ENCODE results near the gene ZNF580. TPM values are rescaled to one million over a fixed set of nuclear protein-coding genes. Genes with fewer than 3 reads are reported as not detected.

ZNF580 gene
- total RNA-seq, 1 experiment from 2014 or later = 38.5 TPM

GRCh38 chr19:55674459-55674840 lies 33.6 kb downstream of the ZNF580 start:
- Mint-ChIP-seq H3K27ac (ENCODE audit: unreplicated experiment) (peak overlapping the region; percentile 92), H3K4me3 (ENCODE audit: unreplicated experiment) (peak overlapping the region; percentile 94), H3K9me3 (ENCODE audit: unreplicated experiment) (no peaks in the 10 kb centered on the region), H3K36me3 (ENCODE audit: insufficient read depth, unreplicated experiment) (peaks cover 94% of the 10 kb centered on the region), H3K27me3 (ENCODE audit: insufficient read depth, unreplicated experiment) (no peaks in the 10 kb centered on the region), H3K4me1 (ENCODE audit: low read depth, unreplicated experiment) (peaks cover 52% of the 10 kb centered on the region)
- H3K36me3 ChIP-seq (ENCODE audit: control insufficient read depth, insufficient read depth, low read length) = peaks cover 10% of the 10 kb centered on the region
- H3K4me1 ChIP-seq = peaks cover 30% of the 10 kb centered on the region
- TSS peak; percentile 57 for BruUV-seq (replicated peaks)
- ChIA-PET CTCF (no interaction called here), POLR2A (interaction anchor here (0.7 kb wide), 1 partner anchor 19 kb away, joined by 8 read pairs; the partner anchor contains the start of gene U2AF2)
- peak overlapping the region; percentile 76 for H3K4me3 ChIP-seq (ENCODE audit: low read depth, low read length)
- intact Hi-C loops (cut with micrococcal nuclease; ENCODE audit: unreplicated experiment) = loop anchor here (2.0 kb wide), 1 partner anchor 20 kb away; the partner anchor contains the start of gene U2AF2
- no peak for DNase-seq
- H3K9me3 ChIP-seq = no peaks in the 10 kb centered on the region
- no peaks in the 10 kb centered on the region for H3K27me3 ChIP-seq (replicated peaks; ENCODE audit: control insufficient read depth, insufficient read depth, low read length)
- TF ChIP-seq CTCF (IDR thresholded peaks at IDR 0.05; ENCODE audit: insufficient read depth in 1 of 2, low read depth in 1 of 2, low read length in 1 of 2, severe bottlenecking in 1 of 2, unreplicated experiment in 1 of 2) = no peak

- ChIA-PET CTCF (no interaction called here), POLR2A (interaction anchor here (0.5 to 0.7 kb wide), 2 partner anchors 8 to 20 kb away, joined by 3 to 8 read pairs; partner anchors contain the start of gene U2AF2)
- intact Hi-C loops (cut with micrococcal nuclease; ENCODE audit: unreplicated experiment) = loop anchor here (2.0 kb wide), 1 partner anchor 20 kb away; the partner anchor contains the start of gene U2AF2
- Histone ChIP-seq H3K36me3 (ENCODE audit: control insufficient read depth, insufficient read depth, low read length) (peaks cover 5% of the 10 kb centered on the region), H3K4me3 (ENCODE audit: low read depth, low read length) (peak within 1 kb of the TSS; percentile 76), H3K9me3 (no peaks in the 10 kb centered on the region), H3K4me1 (peaks cover 30% of the 10 kb centered on the region), H3K27me3 (replicated peaks; ENCODE audit: control insufficient read depth, insufficient read depth, low read length) (no peaks in the 10 kb centered on the region)
- Mint-ChIP-seq H3K4me1 (ENCODE audit: low read depth, unreplicated experiment) (peaks cover 47% of the 10 kb centered on the region), H3K9me3 (ENCODE audit: unreplicated experiment) (no peaks in the 10 kb centered on the region), H3K4me3 (ENCODE audit: unreplicated experiment) (peak within 1 kb of the TSS; percentile 94), H3K36me3 (ENCODE audit: insufficient read depth, unreplicated experiment) (peaks cover 92% of the 10 kb centered on the region), H3K27ac (ENCODE audit: unreplicated experiment) (peak within 1 kb of the TSS; percentile 92), H3K27me3 (ENCODE audit: insufficient read depth, unreplicated experiment) (no peaks in the 10 kb centered on the region)
- DNase-seq = peak; percentile 98
- no TSS peak for BruUV-seq (replicated peaks)
- no peak for TF ChIP-seq CTCF (IDR thresholded peaks at IDR 0.05; ENCODE audit: insufficient read depth in 1 of 2, low read depth in 1 of 2, low read length in 1 of 2, severe bottlenecking in 1 of 2, unreplicated experiment in 1 of 2)
Observed at GRCh38 chr19:55674841-55675660, 34.2 kb downstream of the ZNF580 start, which contains the start of gene EPN1. Gene EPN1, plus strand, starts transcription at chr19:55675226. Its CDS starts 3,402 bp downstream, at chr19:55678628.

- POLR2A ChIA-PET = interaction anchor here (0.5 kb wide), 1 partner anchor 8 kb away, joined by 3 read pairs; no protein-coding TSS in a partner anchor
Observed at GRCh38 chr19:55675661-55676354, 35.0 kb downstream of the ZNF580 start.

More at GRCh38 chr19:55675661-55676354, 35.0 kb downstream of the ZNF580 start:
- intact Hi-C loops (cut with micrococcal nuclease; ENCODE audit: unreplicated experiment) = loop anchor here (2.0 kb wide), 1 partner anchor 21 kb away; the partner anchor contains the start of gene U2AF2
- H3K4me3 Mint-ChIP-seq (ENCODE audit: unreplicated experiment) = peak overlapping the region; percentile 94
- H3K9me3 Mint-ChIP-seq (ENCODE audit: unreplicated experiment) = no peaks in the 10 kb centered on the region
- CTCF ChIA-PET = no interaction called here
- DNase-seq = no peak
- Histone ChIP-seq H3K36me3 (ENCODE audit: control insufficient read depth, insufficient read depth, low read length) (peaks cover 5% of the 10 kb centered on the region; the same call in 1 of the 2 replicates), H3K9me3 (no peaks in the 10 kb centered on the region), H3K4me3 (ENCODE audit: low read depth, low read length) (peak overlapping the region; percentile 76), H3K4me1 (peaks cover 30% of the 10 kb centered on the region), H3K27me3 (replicated peaks; ENCODE audit: control insufficient read depth, insufficient read depth, low read length) (no peaks in the 10 kb centered on the region)
- H3K27me3 Mint-ChIP-seq (ENCODE audit: insufficient read depth, unreplicated experiment) = no peaks in the 10 kb centered on the region
- H3K36me3 Mint-ChIP-seq (ENCODE audit: insufficient read depth, unreplicated experiment) = peaks cover 91% of the 10 kb centered on the region
- BruUV-seq (replicated peaks) = no TSS peak
- peak overlapping the region; percentile 92 for H3K27ac Mint-ChIP-seq (ENCODE audit: unreplicated experiment)
- no peak for TF ChIP-seq CTCF (IDR thresholded peaks at IDR 0.05; ENCODE audit: insufficient read depth in 1 of 2, low read depth in 1 of 2, low read length in 1 of 2, severe bottlenecking in 1 of 2, unreplicated experiment in 1 of 2)
- H3K4me1 Mint-ChIP-seq (ENCODE audit: low read depth, unreplicated experiment) = peaks cover 41% of the 10 kb centered on the region

All from Caco-2 (cell line).